Lower leg skin (tissue), 3 donors: ENCODE measurements around the gene GSTT2B.

Experiments
- CTCF ChIP-seq, 3 donors: fragments of 450-650 bp; IDR thresholded peaks; one replicate each; pipeline ENCODE4 v1.5.1; 2016; ENCODE audit warnings: antibody characterized with exemption in 3 of 3, mild to moderate bottlenecking in 3 of 3, moderate library complexity in 2 of 3
- POLR2A ChIP-seq, 2 donors: fragments of 450-650 bp; IDR thresholded peaks; one replicate each; pipeline ENCODE4 v1.6.1; 2016 to 2017; ENCODE audit warnings: antibody characterized with exemption in 2 of 2, mild to moderate bottlenecking in 1 of 2, moderate library complexity in 1 of 2

- TF ChIP-seq CTCF (IDR thresholded peaks at IDR 0.05), result no peak
- no peak for TF ChIP-seq POLR2A (IDR thresholded peaks at IDR 0.05)
Observed at GRCh38 chr22:24001314-24001713, 40.3 kb upstream of the GSTT2B start.
